ENCODE results near the gene TMEM204.

TMEM204 gene

DNA sequence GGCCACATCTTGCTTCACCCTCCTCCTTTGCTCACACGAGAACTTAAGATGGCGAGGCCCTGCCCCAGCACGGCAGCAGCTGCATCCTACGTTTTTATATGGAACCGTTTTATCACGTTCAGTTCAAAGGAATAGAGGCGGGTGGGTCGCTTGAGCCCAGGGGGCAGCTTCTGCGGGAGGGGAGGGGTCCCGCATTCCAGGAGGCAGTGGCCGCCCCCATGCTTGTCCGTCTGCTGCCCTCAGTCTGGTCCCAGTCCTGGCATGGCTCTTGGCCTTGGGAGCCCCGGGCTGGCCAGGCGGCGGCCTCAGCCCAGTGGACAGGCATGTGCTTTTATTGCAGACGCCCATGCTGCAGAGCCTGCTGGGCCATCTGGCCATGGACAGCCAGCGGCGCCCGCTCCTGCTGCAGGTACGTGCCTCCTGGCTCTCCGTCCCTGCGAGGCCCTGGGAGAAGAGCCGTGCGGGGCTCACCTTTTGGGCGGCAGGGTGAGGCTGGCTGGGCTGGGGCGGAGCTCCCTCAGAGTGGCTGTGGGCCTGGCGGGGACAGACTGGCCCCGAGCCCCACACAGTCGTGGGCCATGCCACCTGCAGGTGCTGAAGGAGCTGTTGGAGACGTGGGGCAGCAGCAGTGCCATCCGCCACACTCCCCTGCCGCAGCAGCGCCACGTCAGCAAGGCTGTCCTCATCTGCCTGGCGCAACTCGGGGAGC, 33.6 kb upstream of the TMEM204 start:
- FAIRE-seq: no peak

GRCh38 chr16:1500465-1501150, 32.9 kb upstream of the TMEM204 start:
- FAIRE-seq: no peak

DNA sequence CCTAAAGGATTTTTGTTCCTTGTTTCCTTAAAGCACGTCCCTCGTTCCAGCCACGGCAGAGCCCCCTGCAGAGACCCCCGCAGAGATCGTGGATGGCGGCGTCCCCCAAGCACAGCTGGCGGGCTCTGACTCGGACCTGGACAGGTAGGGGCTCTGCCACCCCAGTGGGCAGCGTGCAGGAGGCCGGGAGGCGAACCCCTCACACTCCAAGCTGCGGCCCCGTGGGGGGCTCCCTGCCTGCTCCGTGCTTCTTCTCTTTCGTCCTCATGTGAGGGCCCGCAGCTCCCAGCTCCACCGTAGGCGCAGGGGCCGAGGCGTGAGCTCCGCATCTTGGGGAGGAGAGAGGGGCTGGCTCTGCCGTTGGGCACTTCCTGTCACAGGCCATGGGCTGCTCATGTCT, 31.8 kb upstream of the TMEM204 start:
- no peak for FAIRE-seq

DNA sequence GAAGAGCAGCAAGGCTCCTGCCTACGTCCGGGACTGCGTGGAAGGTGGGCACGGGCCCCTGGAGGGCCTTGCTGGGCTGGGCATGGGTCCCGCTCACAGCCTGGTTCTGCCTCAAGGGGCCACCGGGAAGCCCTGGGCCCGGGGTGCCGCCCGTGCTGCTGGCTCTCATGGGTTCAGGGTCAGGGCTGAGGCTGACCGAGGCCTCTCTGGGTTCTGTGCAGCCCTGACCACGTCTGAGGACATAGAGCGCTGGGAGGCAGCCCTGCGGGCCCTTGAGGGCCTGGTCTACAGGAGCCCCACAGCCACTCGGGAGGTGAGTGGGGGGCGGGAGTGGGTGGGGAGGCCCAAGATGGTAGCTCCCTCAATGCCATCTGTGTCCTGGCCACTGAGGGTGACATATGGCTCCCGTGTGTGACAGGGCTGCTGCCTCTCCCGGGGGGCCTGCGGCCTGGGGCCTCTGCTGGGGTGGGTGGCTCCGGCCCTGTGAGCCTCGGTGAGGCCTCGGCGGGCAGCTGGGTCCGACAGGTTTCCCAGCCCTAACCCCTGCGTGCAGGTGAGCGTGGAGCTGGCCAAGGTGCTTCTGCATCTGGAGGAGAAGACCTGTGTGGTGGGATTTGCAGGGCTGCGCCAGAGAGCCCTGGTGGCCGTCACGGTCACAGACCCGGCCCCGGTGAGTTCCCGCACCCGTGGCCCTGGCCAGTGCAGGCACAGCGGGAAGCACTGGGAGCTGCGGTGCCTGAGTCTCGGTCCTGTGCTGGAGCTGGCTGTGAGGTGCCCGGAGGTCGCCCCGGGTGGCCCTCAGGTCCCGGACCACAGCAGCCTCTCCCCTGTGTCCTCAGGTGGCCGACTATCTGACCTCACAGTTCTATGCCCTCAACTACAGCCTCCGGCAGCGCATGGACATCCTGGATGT, 31.1 kb upstream of the TMEM204 start:
- FAIRE-seq: no peak

- FAIRE-seq: no peak
These were observed 30.1 kb upstream of the TMEM204 start for GRCh38 chr16:1503110-1503955.

GRCh38 chr16:1505073-1505844, 28.2 kb upstream of the TMEM204 start:
- no peak for FAIRE-seq

- no peak for FAIRE-seq
These were observed 27.6 kb upstream of the TMEM204 start for GRCh38 chr16:1505912-1506311.

DNA sequence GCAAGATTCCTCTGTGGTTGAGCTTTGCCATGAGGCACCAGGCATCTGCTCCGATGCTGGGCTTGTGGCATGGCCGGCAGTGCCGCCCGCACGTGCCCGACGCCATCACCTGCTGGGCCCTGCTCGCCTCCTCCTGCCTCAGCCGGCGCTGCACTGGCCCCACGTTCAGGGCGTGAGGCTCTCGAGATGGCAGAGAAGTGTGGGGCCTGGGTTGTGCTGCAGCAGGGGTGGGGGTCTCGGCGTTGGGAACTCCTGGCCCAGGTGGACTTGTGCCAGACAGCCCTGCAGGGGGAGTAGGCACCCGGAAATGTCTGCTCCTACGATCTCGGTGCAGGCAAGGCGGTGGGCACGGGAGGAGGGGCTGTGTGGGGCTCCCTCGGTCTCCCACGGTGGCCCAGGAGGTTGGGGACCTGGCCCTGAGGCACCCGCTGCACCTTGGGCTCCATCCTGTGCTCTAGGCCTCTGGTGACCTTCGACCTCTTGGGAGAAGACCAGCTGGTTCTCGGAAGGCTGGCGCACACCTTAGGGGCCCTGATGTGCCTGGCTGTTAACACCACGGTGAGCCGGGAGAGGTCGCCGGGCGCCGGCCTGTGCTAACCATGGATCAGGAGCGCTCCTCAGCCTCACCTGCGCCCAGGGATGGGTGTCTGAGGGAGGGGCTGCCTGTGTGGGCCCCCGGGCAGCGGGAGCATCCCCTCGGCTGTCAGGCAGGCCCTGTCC, 26.8 kb upstream of the TMEM204 start:
- FAIRE-seq: no peak

GRCh38 chr16:1508494-1509187, 24.8 kb upstream of the TMEM204 start:
- FAIRE-seq: no peak

GRCh38 chr16:1509307-1510221, 23.9 kb upstream of the TMEM204 start:
- FAIRE-seq: no peak

- FAIRE-seq: no peak
These were observed 23.2 kb upstream of the TMEM204 start for GRCh38 chr16:1510272-1510671.

GRCh38 chr16:1510941-1511351, 22.5 kb upstream of the TMEM204 start:
- FAIRE-seq: no peak

- no peak for FAIRE-seq
These were observed 21.6 kb upstream of the TMEM204 start for GRCh38 chr16:1511662-1512569.

GRCh38 chr16:1512774-1513173, 20.7 kb upstream of the TMEM204 start:
- no peak for FAIRE-seq

- FAIRE-seq: no peak
These were observed 19.0 kb upstream of the TMEM204 start for GRCh38 chr16:1514507-1514906.

- FAIRE-seq: no peak
These were observed 14.8 kb upstream of the TMEM204 start for GRCh38 chr16:1518626-1519135.

- FAIRE-seq: no peak
These were observed 13.6 kb upstream of the TMEM204 start for GRCh38 chr16:1519831-1520230.

GRCh38 chr16:1520461-1520860, 13.0 kb upstream of the TMEM204 start:
- FAIRE-seq: no peak

Data from G401.6 (cell line).